GM12872 (cell line): ENCODE results near the gene FBXL17.

Source experiments
- CTCF ChIP-seq: IDR thresholded peaks from 3 replicates; pipeline ENCODE4 v1.5.1; 2011; ENCODE audit warnings: low read depth, mild to moderate bottlenecking, low read length, moderate library complexity; ENCODE audit not compliant: insufficient read depth

Gene FBXL17

GRCh38 chr5:108171759-108172158, 210.1 kb downstream of the FBXL17 start:
- TF ChIP-seq CTCF = no peak

- TF ChIP-seq CTCF = no peak
Observed at GRCh38 chr5:108168915-108169314, 213.0 kb downstream of the FBXL17 start.

GRCh38 chr5:108167174-108167573, 214.7 kb downstream of the FBXL17 start:
- no peak for TF ChIP-seq CTCF

GRCh38 chr5:108164574-108164973, 217.3 kb downstream of the FBXL17 start:
- TF ChIP-seq CTCF = no peak

GRCh38 chr5:108149369-108149768, 232.5 kb downstream of the FBXL17 start:
- no peak for TF ChIP-seq CTCF

GRCh38 chr5:108148715-108149139, 233.2 kb downstream of the FBXL17 start:
- peak; percentile 53; the same call in 2 of the 3 replicates for TF ChIP-seq CTCF

GRCh38 chr5:108146222-108146621, 235.7 kb downstream of the FBXL17 start:
- TF ChIP-seq CTCF = no peak

GRCh38 chr5:108145351-108145750, 236.5 kb downstream of the FBXL17 start:
- TF ChIP-seq CTCF = no peak
